Stimulated activated CD4-positive, alpha-beta T cell treated with anti-CD3 and anti-CD28 coated beads, TNF-alpha, amount 100 ng/mL, for 48 hours (primary cell): ENCODE data around the gene STX1A.

Experiments
- DNase-seq, 3 donors: peaks; one replicate each; pipeline ENCODE4 v3.0.0-alpha.2; 2020; ENCODE audit warnings: low read depth in 3 of 3

The STX1A gene

DNA sequence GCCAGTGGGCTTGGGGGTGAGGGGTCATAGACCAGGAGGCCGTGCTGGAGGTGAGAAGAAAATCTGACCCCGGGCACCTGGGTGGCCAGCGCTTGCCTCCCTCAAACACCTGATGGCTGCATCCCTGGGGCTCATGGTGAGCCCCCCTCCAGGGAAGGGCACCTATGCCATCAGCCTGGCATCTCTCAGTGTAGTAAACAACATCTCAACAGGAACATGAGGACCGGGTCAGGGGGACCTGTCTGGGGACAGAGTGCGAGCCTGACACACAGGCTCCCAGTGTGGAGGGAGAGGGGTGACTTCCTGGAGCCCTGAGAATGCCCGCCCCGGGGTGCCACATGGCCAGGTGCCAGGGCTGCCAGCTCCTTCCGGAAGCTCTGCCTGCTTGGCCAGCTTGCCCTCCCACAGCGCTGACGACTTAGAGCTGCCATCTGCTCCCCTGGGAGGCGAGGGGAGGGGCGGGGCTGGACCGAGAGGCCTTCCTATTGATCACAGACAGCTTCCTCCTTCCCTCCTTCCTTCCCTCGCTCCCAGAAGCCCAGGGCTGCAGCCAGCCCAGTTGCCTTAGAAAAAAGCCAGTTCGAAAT lies 12.3 kb downstream of the STX1A start:
- DNase-seq = no peak

DNA sequence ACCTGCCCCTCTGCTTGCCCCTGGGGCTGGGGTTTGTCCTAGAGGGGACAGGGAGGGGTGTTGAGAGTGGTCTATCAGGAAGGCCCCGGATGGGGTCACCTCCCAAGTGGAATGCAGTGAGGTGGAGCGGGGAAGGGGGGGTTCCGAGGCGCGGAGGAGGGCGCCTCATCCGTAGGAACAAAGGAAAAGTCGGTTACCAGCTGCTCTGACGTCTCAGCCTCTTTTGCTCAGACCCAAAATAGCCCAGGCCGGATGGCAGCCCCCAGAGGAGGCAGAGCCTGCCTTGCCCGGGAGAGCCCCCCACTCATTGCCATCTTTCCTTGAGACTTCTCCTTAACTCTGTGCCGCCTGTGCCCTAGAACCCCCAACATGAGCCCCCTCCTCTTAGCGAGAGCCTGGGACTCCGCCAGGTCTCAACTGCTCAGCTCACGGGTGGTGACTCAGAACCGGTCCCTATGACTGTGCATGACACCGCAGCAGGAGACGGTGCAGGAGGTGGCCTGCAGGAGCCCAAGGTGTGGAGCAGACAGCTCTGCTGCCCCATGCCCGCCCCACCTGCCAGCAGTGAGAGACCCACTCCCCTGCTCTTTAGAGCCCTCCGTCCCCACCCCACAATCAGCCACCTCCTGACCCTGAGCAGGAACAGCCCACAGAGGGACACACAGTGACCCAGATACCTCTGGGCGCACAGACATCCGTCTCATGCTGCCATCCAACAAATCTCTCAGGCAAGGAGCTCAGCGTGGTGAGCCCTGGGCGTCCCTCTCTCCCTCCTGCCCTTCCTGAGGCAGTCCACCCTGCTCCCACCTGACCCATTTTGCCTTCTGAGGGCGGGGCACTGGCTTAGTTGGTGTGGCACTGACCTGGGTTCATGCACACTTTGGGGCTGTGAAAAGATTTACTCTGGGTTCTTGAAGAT lies 13.1 kb downstream of the STX1A start:
- peak in 1 of 3 donors; percentile 43 for DNase-seq

DNA sequence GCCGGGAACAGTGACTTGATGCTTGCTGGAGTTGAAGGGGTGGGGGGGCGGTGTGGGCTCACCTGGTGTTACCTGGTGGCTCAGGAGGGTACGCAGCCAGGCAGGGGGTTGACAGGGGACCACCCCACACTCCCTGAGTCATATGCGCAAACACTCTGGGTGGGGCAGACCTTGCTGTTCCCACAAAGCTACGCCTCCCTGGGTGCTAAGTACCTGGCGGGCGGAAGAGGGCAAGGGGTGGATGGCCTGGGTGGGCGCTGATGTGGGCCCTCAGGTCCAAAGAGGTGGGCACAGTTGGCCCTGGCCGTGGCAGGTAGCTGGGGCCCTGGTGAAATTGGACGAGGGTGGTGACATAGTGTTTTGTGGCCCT lies 13.9 kb downstream of the STX1A start:
- DNase-seq = no peak

- no peak for DNase-seq
Measured at GRCh38 chr7:73704640-73705550, 14.6 kb downstream of the STX1A start.

DNA sequence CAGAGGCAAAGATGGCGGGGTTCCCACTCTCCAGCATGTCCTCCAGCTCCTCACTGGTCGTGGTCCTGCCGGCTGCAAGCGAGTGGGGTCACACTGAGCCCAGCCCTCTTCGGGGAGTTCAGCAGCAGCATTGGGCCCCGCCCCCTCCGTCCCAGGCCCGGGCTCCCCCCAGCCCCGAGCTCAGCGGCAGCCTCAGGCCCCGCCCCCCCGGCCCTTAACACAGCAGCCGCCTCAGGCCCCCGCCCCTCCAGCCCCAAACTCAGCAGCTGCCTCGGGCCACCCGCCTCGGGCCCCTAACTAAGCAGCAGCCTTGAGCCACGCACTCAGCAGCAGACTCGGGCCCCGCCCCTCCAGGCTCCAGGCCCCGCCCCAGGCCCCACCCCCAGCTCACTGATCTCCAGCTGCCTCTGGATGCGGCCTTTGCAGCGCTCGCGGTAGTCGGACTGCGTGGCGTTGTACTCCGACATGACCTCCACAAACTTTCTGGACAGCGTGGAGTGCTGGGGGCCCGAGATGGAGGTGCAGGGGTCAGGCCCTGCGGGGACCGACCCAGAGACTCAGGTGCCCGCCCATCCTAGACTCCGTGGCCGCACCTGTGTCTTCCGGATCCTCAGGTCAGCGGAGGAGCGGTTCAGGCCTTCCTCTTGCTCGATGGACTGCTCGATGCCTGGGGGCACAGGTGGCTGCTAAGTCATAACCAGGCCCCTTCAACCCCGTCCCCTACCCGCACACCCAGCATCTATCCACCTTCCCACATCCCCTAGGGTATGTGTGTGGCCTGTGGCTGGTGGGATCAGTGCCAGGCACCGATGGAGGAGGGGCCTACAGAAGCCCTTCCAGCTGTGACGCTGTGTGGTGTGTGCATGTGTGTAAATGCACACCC lies 15.5 kb downstream of the STX1A start:
- peak in 1 of 3 donors; percentile 47 for DNase-seq

DNA sequence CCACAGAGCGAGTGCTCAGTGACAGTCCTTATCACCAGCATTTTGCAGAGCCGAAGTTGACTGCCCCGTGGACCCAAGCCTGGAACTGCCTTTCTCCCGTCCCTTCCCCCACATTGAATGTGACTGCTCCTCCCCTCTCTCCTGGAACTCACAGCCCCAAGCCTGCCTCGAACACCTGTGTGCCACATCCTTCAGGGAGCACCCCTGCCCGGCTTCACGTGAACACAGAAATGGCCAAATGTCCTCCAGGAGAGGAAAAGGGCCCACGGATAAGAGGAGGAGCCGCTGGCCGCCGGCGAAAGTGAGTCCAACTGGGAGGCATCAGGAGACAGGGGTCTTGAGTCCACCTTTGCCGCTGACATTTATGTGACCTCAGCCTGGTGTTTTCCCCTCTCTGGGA lies 16.2 kb downstream of the STX1A start:
- DNase-seq = no peak

DNA sequence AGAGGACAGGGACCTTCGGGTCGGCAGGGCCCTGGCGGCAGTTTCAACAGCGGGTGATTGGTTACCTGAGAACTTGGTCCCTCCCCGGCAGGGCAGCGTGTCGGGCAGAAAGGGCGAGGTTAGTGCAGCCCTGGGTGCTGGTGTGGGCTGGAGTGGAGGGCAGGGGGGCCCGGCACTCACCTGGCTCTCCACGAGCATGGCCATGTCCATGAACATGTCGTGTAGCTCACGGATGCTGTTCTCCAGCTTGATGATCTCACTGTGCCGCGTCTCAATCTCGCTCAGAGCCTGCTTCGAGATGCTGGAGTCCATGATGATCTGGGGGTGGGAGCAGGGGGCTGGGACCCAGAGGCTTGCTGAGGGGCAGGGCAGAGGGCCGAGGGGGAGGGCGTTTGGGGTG lies 16.8 kb downstream of the STX1A start:
- no peak for DNase-seq

DNA sequence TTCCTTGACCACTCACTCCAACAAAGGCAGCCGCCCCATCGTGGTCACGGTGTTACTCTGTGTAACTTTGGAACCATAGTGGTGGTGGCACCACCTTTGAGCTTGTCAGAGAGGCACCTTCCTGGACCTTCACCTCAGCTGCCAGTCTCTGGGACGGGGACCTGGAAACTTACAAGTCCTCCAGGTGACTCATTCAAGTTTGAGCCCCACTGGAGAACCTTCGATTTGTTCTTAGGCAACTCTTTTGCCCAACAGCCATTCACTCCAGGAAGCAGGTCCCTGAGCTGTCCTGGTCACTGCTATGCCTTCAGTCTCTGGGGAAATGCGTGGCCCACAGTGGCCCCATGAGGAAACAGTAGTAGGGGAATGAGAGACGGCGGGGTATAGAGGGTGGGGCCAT lies 17.2 kb downstream of the STX1A start:
- DNase-seq = no peak

DNA sequence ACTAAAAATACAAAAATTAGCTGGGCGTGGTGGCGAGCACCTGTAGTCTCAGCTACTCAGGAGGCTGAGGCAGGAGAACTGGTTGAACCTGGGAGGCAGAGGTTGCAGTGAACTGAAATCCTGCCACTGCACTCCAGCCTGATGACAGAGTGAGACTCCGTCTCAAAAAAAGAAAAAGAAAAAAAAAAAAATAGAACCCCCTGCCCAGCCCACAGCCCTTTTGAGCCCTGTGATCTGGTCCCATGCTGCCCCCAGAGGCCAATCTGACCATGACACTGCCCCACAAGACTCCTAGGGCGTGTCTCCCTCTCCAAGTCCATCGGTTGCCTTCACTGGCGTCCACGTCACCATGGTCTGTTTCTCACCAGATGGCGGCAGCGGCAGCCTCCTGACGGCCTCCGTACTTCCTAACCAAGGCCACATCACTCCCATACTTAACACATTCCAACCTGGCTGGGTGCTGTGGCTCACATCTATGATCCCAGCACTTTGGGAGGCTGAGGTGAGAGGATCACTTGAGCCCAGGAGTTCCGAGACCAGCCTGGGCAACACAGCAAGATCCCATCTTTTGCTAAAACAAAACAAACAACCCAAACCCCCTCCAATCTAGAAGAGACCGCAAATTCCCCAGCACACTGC lies 18.0 kb downstream of the STX1A start:
- DNase-seq = peak in 1 of 3 donors; percentile 40

GRCh38 chr7:73700581-73701134 lies 18.8 kb downstream of the STX1A start:
- DNase-seq = no peak

DNA sequence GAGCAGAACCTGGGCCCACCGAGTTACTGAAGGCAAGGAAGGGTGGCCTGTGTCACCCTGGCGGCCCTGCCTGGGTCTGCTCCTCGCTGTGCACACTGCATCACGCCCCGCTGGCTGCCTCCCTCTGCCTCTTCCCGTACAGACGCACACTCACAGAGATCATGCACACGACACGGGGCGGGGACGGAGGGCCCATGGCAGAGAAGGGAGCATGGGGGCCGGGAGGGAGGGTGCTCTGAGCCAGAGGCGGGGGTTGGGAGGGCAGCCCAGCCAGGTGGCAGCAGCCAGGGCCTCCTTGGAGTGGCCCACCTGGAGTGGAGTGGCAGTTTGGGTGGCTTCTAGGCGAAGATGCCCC lies 19.4 kb downstream of the STX1A start:
- DNase-seq = no peak

- no peak for DNase-seq
Measured at GRCh38 chr7:73699370-73700068, 19.9 kb downstream of the STX1A start.

GRCh38 chr7:73698410-73698809 lies 21.1 kb downstream of the STX1A start:
- no peak for DNase-seq

DNA sequence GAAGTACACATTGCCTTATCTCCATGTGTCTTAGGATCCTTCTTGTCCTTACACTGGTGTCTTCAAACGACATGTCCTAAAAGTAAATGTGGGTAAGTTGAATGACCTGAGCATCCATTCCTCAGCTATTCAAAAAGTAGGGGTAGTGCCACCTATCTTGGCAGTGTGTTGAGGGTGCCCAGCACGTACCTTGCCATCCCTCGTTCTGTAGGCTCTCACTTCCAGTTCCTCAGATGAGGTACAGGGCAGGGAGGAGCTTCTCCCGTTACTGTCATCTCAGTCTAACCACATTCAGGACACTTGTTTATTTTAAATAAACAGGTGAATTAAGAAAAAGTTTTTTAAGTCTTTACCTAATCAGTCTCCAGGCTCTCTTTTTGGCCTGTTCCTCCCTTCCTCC lies 23.1 kb downstream of the STX1A start:
- DNase-seq = no peak

DNA sequence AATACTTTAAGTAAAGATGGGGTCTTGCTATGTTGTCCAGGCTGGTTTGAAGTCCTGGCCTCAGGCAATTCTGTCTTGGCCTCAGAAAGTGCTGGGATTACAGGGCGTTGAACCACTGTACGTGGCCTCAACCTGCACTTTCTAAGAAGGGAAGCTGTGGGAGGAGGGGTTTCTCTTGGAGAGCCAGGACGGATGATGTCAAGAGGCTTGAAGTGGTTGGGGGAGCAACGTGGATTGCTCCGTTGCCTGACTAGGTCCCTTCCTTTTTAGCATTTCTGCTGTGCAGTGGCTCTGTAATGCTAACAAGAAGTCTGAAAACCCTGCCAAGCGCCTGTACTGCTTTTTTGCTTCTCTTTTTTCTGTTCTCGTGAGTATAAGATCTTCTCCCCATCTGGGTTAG lies 28.8 kb downstream of the STX1A start:
- no peak for DNase-seq

- no peak for DNase-seq
Measured at GRCh38 chr7:73688288-73688687, 31.2 kb downstream of the STX1A start.

GRCh38 chr7:73685311-73685710 lies 34.2 kb downstream of the STX1A start:
- DNase-seq = no peak

DNA sequence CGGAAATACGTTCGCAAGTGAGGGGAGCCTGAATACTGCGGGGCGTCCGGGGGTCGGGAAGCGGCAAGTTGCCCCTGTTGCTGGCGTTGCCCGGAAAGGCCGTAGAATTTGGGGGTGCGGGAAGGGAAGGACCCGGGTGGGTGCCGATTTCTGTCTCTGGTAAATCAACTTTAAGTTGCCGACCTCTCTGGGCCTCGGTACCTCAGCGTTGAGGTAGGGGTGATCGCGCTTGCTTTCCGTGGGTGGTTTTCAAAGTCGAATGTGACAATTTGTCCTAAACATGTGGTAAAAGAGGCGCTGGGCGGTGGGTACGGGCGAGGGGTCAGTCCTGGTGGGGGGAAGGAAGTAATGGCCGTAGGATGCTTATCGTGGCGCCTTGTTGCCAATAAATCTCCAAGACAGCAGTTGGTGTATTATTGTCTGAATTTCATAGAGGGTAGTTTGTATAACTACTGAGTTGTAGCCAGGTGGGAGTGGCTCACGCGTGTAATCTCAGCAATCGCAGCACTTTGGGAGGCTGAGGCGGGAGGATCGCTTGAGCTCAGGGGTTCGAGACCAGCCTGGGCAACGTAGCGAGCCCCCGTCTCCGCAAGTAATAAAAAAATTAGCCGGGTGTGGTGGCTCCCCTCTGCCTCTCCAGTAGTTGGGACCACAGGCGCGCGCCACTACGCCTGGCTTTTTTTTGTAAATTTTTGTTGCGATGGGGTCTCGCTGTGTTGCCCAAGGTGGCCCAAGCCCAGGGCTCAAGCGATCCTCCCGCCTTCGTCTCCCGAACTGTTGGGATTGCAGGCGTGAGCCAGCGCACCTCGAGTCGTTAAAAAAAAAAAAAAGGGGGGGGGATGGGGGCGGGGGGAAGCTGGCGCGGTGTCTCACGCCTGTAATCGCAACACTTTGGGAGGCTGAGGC lies 35.4 kb downstream of the STX1A start:
- no peak for DNase-seq
